Measurements from ENCODE around the gene SPTBN1.

SPTBN1 gene

DNA sequence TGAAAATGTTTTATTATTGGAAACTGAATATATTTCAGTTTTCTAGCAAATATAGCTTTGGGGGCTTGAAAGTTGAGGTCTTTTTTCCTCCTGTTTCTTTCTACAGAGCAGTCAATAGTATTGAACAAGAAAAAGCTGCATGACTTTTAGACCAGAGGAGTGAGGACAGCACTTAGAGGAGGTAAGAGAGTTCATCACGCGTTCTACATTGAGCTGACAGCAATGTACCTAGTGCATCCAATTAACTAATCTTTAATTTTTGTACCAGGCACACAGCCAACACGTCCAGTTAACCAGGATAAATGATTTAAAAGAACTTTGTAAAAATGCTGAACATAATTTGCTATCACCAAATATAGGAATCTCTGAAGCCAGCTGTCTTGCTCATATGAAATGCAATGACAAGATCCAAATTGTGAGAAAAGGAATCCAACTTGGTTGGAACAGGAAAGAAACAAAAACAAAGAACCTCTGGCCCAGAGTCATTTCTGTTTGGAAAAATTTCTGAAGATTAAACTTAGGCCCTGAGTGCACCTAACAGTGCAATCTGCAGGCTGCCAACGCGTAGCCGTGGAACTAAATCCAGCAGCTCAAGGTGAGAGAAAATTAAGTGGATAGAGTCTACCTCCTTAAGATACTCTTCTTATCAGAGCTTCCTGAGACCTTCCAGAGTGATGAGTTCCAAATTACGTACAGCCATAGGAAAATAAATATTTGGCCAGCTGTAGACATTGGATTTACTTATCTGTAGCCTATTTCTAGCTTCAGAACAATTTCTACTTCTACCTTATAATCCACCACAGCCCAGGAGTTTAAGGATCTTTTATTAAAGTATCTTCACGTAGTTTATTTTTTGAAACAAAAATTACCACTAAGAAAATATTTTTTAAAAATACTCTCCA, 20.6 kb upstream of the SPTBN1 start:
- H3K9ac ChIP-seq (ENCODE audit: low read length) = no peak overlapping the region
- no peaks in the 10 kb centered on the region for H3K9me2 ChIP-seq (ENCODE audit: low read depth, low read length)
- no peak overlapping the region for H3K4me2 ChIP-seq (ENCODE audit: low read length)
- H3K27ac ChIP-seq (ENCODE audit: low read depth, low read length, poor library complexity, severe bottlenecking) = no peak overlapping the region
- no peaks in the 10 kb centered on the region for H3K9me3 ChIP-seq (ENCODE audit: low read length)
- no peaks in the 10 kb centered on the region for H3K79me2 ChIP-seq (ENCODE audit: insufficient read depth, low read length)
- H2AFZ ChIP-seq (ENCODE audit: low read length) = no peak overlapping the region
- no peak overlapping the region for H3K4me3 ChIP-seq (ENCODE audit: low read depth, low read length, poor library complexity, severe bottlenecking)
- no peaks in the 10 kb centered on the region for H3K36me3 ChIP-seq (ENCODE audit: insufficient read depth, low read length)
- no peaks in the 10 kb centered on the region for H3K27me3 ChIP-seq (ENCODE audit: insufficient read depth, low read length)
- H3F3A ChIP-seq (ENCODE audit: insufficient read depth, low read length) = no peaks in the 10 kb centered on the region
- H4K20me1 ChIP-seq (ENCODE audit: insufficient read depth, low read length) = no peaks in the 10 kb centered on the region
- no peak for TF ChIP-seq EZH2 (IDR thresholded peaks at IDR 0.05; ENCODE audit: borderline replicate concordance, low read length)
- TF ChIP-seq, protein P1, sequence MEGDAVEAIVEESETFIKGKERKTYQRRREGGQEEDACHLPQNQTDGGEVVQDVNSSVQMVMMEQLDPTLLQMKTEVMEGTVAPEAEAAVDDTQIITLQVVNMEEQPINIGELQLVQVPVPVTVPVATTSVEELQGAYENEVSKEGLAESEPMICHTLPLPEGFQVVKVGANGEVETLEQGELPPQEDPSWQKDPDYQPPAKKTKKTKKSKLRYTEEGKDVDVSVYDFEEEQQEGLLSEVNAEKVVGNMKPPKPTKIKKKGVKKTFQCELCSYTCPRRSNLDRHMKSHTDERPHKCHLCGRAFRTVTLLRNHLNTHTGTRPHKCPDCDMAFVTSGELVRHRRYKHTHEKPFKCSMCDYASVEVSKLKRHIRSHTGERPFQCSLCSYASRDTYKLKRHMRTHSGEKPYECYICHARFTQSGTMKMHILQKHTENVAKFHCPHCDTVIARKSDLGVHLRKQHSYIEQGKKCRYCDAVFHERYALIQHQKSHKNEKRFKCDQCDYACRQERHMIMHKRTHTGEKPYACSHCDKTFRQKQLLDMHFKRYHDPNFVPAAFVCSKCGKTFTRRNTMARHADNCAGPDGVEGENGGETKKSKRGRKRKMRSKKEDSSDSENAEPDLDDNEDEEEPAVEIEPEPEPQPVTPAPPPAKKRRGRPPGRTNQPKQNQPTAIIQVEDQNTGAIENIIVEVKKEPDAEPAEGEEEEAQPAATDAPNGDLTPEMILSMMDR (IDR thresholded peaks at IDR 0.05; ENCODE audit: low read length) = no peak
- peaks cover 8% of the 10 kb centered on the region for H3K4me1 ChIP-seq (ENCODE audit: insufficient read depth, low read length, severe bottlenecking)

DNA sequence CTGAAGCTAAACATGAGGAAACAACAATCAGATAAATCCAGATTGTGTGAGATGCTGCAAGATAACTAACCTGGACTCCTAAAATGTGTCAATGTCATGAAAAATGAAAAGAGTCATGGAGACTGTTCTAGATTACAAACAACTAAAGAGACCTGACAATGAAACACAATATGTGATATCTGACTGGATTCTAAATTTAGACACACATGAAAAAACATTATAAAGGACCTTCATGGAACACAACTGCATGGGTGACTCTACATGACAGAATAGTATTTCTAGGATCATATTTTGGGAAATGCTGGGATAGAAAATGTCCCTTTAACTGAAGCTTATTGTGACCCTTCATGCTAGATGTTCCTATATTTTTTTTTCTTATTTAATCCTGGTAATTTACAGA, 18.5 kb upstream of the SPTBN1 start:
- H4K20me1 ChIP-seq (ENCODE audit: insufficient read depth, low read length) = no peaks in the 10 kb centered on the region

DNA sequence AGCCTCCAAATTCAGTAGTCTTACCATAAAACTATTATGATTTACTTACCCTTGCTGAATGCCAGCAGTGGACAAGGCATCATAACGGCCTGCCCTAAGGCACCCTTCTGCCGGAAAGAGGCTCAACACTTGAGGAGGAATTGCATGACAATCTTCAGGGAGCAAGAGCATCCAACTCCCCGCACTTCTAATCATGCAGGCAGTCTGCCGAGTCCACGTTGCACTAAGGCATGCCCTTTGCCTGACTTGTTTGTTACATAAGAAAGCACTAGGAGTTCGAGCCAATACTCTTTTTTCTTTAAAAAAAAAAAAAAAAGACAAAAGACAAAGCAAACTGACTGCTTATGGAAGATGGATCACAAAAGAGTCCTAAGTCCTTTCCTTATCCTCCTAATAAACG, 17.9 kb upstream of the SPTBN1 start:
- Histone ChIP-seq H3K4me2 (ENCODE audit: low read length) (no peak overlapping the region), H3K9me3 (ENCODE audit: low read length) (no peaks in the 10 kb centered on the region), H2AFZ (ENCODE audit: low read length) (no peak overlapping the region), H3K9ac (ENCODE audit: low read length) (no peak overlapping the region), H3K27me3 (ENCODE audit: insufficient read depth, low read length) (no peaks in the 10 kb centered on the region), H3F3A (ENCODE audit: insufficient read depth, low read length) (no peaks in the 10 kb centered on the region), H3K4me1 (ENCODE audit: insufficient read depth, low read length, severe bottlenecking) (peaks cover 8% of the 10 kb centered on the region), H3K36me3 (ENCODE audit: insufficient read depth, low read length) (no peaks in the 10 kb centered on the region), H3K79me2 (ENCODE audit: insufficient read depth, low read length) (no peaks in the 10 kb centered on the region), H3K27ac (ENCODE audit: low read depth, low read length, poor library complexity, severe bottlenecking) (no peak overlapping the region), H3K9me2 (ENCODE audit: low read depth, low read length) (no peaks in the 10 kb centered on the region), H3K4me3 (ENCODE audit: low read depth, low read length, poor library complexity, severe bottlenecking) (no peak overlapping the region), H4K20me1 (ENCODE audit: insufficient read depth, low read length) (no peaks in the 10 kb centered on the region)
- no peak for TF ChIP-seq EZH2 (IDR thresholded peaks at IDR 0.05; ENCODE audit: borderline replicate concordance, low read length)
- TF ChIP-seq, protein P1 (IDR thresholded peaks at IDR 0.05; ENCODE audit: low read length) = no peak

More for the DNA sequence above, 18.5 kb upstream of the SPTBN1 start:
- TF ChIP-seq, protein P1 (IDR thresholded peaks at IDR 0.05; ENCODE audit: low read length) = no peak
- TF ChIP-seq EZH2 (IDR thresholded peaks at IDR 0.05; ENCODE audit: borderline replicate concordance, low read length) = no peak
- no peak overlapping the region for H3K9ac ChIP-seq (ENCODE audit: low read length)
- H3K27ac ChIP-seq (ENCODE audit: low read depth, low read length, poor library complexity, severe bottlenecking) = no peak overlapping the region
- H3K4me1 ChIP-seq (ENCODE audit: insufficient read depth, low read length, severe bottlenecking) = peaks cover 8% of the 10 kb centered on the region
- H2AFZ ChIP-seq (ENCODE audit: low read length) = no peak overlapping the region
- H3K27me3 ChIP-seq (ENCODE audit: insufficient read depth, low read length) = no peaks in the 10 kb centered on the region
- H3K4me3 ChIP-seq (ENCODE audit: low read depth, low read length, poor library complexity, severe bottlenecking) = no peak overlapping the region
- H3K79me2 ChIP-seq (ENCODE audit: insufficient read depth, low read length) = no peaks in the 10 kb centered on the region
- H3K4me2 ChIP-seq (ENCODE audit: low read length) = no peak overlapping the region
- no peaks in the 10 kb centered on the region for H3F3A ChIP-seq (ENCODE audit: insufficient read depth, low read length)
- no peaks in the 10 kb centered on the region for H3K9me2 ChIP-seq (ENCODE audit: low read depth, low read length)
- H3K36me3 ChIP-seq (ENCODE audit: insufficient read depth, low read length) = no peaks in the 10 kb centered on the region
- H3K9me3 ChIP-seq (ENCODE audit: low read length) = no peaks in the 10 kb centered on the region

Measured in OCI-LY1 (cell line).